SU-DHL-6 (cell line): ENCODE data around the gene MAML3.

Experiments used
- EZH2phosphoT487 ChIP-seq: fragments of 200-600 bp; sonication (generic), shearing (Covaris generic); conservative IDR thresholded peaks from 2 replicates; pipeline ENCODE4 v1.6.1; 2018; ENCODE audit warnings: mild to moderate bottlenecking, antibody characterized with exemption, low read length, moderate library complexity, mixed read lengths
- TF ChIP-seq, protein P1 (sequence below): fragments of 200-600 bp; sonication (generic); IDR thresholded peaks from one replicate; pipeline ENCODE4 v1.5.1; 2017; ENCODE audit warnings: antibody characterized with exemption, mild to moderate bottlenecking, low read length, moderate library complexity; ENCODE audit not compliant: insufficient read depth, poor library complexity, severe bottlenecking

DNA sequence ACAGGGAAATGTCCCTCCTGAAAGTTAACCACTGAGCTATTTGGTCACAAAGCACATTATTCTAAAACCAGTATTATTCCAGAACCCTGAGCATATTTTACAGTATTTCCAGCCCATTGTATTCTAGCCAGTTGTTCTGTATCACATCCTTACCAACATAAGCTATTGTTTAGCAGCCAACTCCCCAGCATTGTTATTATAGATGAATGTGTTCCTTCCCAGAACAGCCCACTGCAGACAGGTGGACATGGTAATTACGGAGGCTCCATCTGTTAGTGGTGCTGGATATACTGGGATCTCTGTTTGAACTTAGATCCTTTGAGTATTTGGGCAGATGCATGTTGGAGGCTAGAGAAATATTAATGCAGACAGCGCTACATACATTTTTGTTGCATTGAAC lies 362.3 kb downstream of the MAML3 start:
- TF ChIP-seq EZH2phosphoT487: no peak
- TF ChIP-seq, protein P1, sequence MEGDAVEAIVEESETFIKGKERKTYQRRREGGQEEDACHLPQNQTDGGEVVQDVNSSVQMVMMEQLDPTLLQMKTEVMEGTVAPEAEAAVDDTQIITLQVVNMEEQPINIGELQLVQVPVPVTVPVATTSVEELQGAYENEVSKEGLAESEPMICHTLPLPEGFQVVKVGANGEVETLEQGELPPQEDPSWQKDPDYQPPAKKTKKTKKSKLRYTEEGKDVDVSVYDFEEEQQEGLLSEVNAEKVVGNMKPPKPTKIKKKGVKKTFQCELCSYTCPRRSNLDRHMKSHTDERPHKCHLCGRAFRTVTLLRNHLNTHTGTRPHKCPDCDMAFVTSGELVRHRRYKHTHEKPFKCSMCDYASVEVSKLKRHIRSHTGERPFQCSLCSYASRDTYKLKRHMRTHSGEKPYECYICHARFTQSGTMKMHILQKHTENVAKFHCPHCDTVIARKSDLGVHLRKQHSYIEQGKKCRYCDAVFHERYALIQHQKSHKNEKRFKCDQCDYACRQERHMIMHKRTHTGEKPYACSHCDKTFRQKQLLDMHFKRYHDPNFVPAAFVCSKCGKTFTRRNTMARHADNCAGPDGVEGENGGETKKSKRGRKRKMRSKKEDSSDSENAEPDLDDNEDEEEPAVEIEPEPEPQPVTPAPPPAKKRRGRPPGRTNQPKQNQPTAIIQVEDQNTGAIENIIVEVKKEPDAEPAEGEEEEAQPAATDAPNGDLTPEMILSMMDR: no peak
